ENCODE data around the gene ZIC1. TPM values are rescaled to one million over a fixed set of nuclear protein-coding genes. Genes with fewer than 3 reads are reported as not detected.
A peak's percentile ranks its signal among the peaks of the same experiment; 100 is the strongest.

The ZIC1 gene
- polyA plus RNA-seq, 1 donor (not counting 4 experiments of a cell fraction or from before 2014, with no cell fraction given), result not detected

- Histone ChIP-seq H3K27ac (ENCODE audit: control insufficient read depth, insufficient read depth, low read length) (no peak overlapping the region), H4K20me1 (ENCODE audit: control insufficient read depth, extremely low read depth, insufficient read depth, low read length) (no peaks in the 10 kb centered on the region), H3K4me2 (ENCODE audit: control insufficient read depth, extremely low read depth, insufficient read depth, low read depth, low read length) (no peak overlapping the region), H2AFZ (ENCODE audit: control insufficient read depth, low read length) (no peak overlapping the region), H3K4me3 (ENCODE audit: control insufficient read depth in 2 of 3, extremely low read depth in 1 of 3, insufficient read depth in 2 of 3, low read depth in 1 of 3, low read length in 3 of 3) (no peak overlapping the region), H3K9ac (ENCODE audit: control insufficient read depth, extremely low read depth, insufficient read depth, low read length) (no peak overlapping the region), H3K36me3 (ENCODE audit: control insufficient read depth in 2 of 2, extremely low read depth in 1 of 2, insufficient read depth in 2 of 2, low read length in 2 of 2) (no peaks in the 10 kb centered on the region), H3K4me1 (ENCODE audit: control insufficient read depth, extremely low read depth, insufficient read depth, low read length) (no peaks in the 10 kb centered on the region), H3K27me3 (ENCODE audit: control insufficient read depth, extremely low read depth, insufficient read depth, low read length) (peaks cover 68% of the 10 kb centered on the region), H3K9me3 (ENCODE audit: control insufficient read depth, low read depth, low read length) (peaks cover 6% of the 10 kb centered on the region), H3K9me1 (ENCODE audit: control insufficient read depth, extremely low read depth, insufficient read depth, low read length) (no peaks in the 10 kb centered on the region), H3K79me2 (ENCODE audit: control insufficient read depth, insufficient read depth, low read length) (no peaks in the 10 kb centered on the region)
- FAIRE-seq (no peak), DNase-seq (ENCODE audit: low read depth, low spot score) (no peak)
- TF ChIP-seq EZH2 (IDR thresholded peaks at IDR 0.05; ENCODE audit: low read length), result no peak
- TF ChIP-seq CTCF (optimal IDR thresholded peaks at IDR 0.05 in 1 of 3, IDR thresholded peaks at IDR 0.05 in 1 of 3, conservative IDR thresholded peaks at IDR 0.05 in 1 of 3; ENCODE audit: extremely low read depth in 1 of 3, insufficient read depth in 2 of 3, low read length in 3 of 3), result no peak
- dilution Hi-C loops (cut with MboI; ENCODE audit: extremely low pct_ligation_motif_present, low sequenced_read_pairs), result no loop called here
These were observed 14.3 kb downstream of the ZIC1 start for GRCh38 chr3:147423537-147423797.

DNA sequence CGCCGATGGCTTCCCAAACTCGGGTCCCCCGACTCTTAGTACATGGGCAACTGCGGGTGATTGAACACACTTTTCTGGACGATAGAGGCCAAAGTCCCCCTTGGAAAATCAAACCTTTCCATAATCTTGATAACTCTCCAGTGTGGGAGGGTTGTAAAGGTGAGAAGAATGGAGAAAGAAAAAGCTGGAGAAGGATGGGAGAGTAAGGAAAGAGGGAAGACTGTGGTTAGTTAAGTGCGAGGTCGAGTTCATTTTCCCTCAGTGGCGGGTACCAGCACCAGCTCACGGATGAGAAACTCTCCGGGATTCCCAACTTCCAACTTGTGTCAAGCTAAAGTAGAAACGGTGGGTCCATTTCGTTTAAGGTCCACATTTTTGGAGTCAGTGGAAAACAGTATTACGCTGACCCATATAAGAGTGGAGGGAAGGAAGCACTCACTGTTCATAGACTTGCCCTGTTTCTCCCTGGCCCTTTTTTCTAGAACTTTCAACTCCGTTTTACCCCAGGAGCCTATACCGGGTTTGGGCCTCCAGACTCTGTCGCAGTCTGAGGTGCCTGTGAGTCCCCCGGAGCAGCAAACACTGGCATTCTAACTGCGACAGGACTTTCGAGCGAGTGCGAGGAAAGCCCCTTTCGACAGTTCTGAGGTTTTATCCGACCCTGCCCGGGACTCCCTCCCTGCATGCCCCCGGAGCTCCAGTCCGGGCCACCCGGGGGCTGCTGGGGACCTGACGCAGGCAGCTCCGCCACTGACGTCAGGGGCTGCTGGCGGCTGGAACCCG is 14.8 kb downstream of the ZIC1 start:
- no peak for DNase-seq (ENCODE audit: low read depth, low spot score)
- Histone ChIP-seq H3K36me3 (ENCODE audit: control insufficient read depth in 2 of 2, extremely low read depth in 1 of 2, insufficient read depth in 2 of 2, low read length in 2 of 2) (no peaks in the 10 kb centered on the region), H3K79me2 (ENCODE audit: control insufficient read depth, insufficient read depth, low read length) (no peaks in the 10 kb centered on the region), H3K4me2 (ENCODE audit: control insufficient read depth, extremely low read depth, insufficient read depth, low read depth, low read length) (no peak overlapping the region), H3K9me1 (ENCODE audit: control insufficient read depth, extremely low read depth, insufficient read depth, low read length) (no peaks in the 10 kb centered on the region), H2AFZ (ENCODE audit: control insufficient read depth, low read length) (no peak overlapping the region), H4K20me1 (ENCODE audit: control insufficient read depth, extremely low read depth, insufficient read depth, low read length) (no peaks in the 10 kb centered on the region), H3K9me3 (ENCODE audit: control insufficient read depth, low read depth, low read length) (peaks cover 6% of the 10 kb centered on the region), H3K27ac (ENCODE audit: control insufficient read depth, insufficient read depth, low read length) (no peak overlapping the region), H3K4me3 (ENCODE audit: control insufficient read depth in 2 of 3, extremely low read depth in 1 of 3, insufficient read depth in 2 of 3, low read depth in 1 of 3, low read length in 3 of 3) (no peak overlapping the region), H3K9ac (ENCODE audit: control insufficient read depth, extremely low read depth, insufficient read depth, low read length) (no peak overlapping the region), H3K27me3 (ENCODE audit: control insufficient read depth, extremely low read depth, insufficient read depth, low read length) (peaks cover 62% of the 10 kb centered on the region), H3K4me1 (ENCODE audit: control insufficient read depth, extremely low read depth, insufficient read depth, low read length) (no peaks in the 10 kb centered on the region)
- dilution Hi-C loops (cut with MboI; ENCODE audit: extremely low pct_ligation_motif_present, low sequenced_read_pairs), result no loop called here
- no peak for FAIRE-seq
- TF ChIP-seq EZH2 (IDR thresholded peaks at IDR 0.05; ENCODE audit: low read length), result peak; percentile 5
- TF ChIP-seq CTCF (optimal IDR thresholded peaks at IDR 0.05 in 1 of 3, IDR thresholded peaks at IDR 0.05 in 1 of 3, conservative IDR thresholded peaks at IDR 0.05 in 1 of 3; ENCODE audit: extremely low read depth in 1 of 3, insufficient read depth in 2 of 3, low read length in 3 of 3), result no peak

Data from keratinocyte (primary cell).